K562 (cell line): Measurements from ENCODE around the gene NDST3. TPM values are rescaled to one million over a fixed set of nuclear protein-coding genes. Genes with fewer than 3 reads are reported as not detected.

Source experiments
- ATAC-seq: fragments of 200-7000 bp; cut with Tn5 transposase; 3 replicates; pipeline ENCODE4 v1.9.1; 2020; ENCODE audit warnings: moderate library complexity
- BruUV-seq: library from RNA; stranded (reverse); fragments of 400-500 nt; replicated peaks from 2 replicates; lab custom pipeline; 2021; lab: Mats Ljungman, UMichigan
- CTCF ChIA-PET: fragments of 300-600 bp; formaldehyde crosslinking; extraction: SDS; loops from one replicate; lab custom pipeline; 2021; ENCODE audit warnings: low intra/inter-chr PET ratio; lab: Yijun Ruan, JAX
- POLR2A ChIA-PET: fragments of 300-600, 350-650 bp; sonication (Branson Sonifier 250); formaldehyde crosslinking; extraction: SDS; loops from one replicate; lab custom pipeline; 2021; ENCODE audit warnings: antibody characterized with exemption, inconsistent platforms; lab: Yijun Ruan, JAX
- DNase-seq, 4 experiments: peaks; one replicate each; pipeline versions ENCODE4 v3.0.0 to v3.0.0-alpha.2; 2011 to 2018; ENCODE audit warnings: low spot score in 3 of 4, mixed read lengths in 3 of 4; ENCODE audit errors: extremely low read depth in 1 of 4
- FAIRE-seq: peaks from 2 replicates; lab custom pipeline; 2011; peaks lifted over from hg19 to GRCh38; lab: Jason Lieb, UNC
- H2AFZ ChIP-seq: 2 replicates; pipeline ENCODE4 v1.6.0; 2011; ENCODE audit warnings: low read depth, low read length, control low read depth, inconsistent platforms
- H3K27ac ChIP-seq: fragments of 200-600 bp; 3 replicates; pipeline ENCODE4 v1.8.0; 2011; ENCODE audit warnings: low read depth, mild to moderate bottlenecking, control low read depth, inconsistent platforms, low read length, moderate library complexity, mixed read lengths; ENCODE audit errors: extremely low read depth
- H3K27me3 ChIP-seq, 2 experiments: fragments of 300-600 bp in 1 of 2; 2 replicates in 1 of 2; 3 replicates in 1 of 2; pipeline versions ENCODE4 v1.6.0 to v1.8.0; 2011; ENCODE audit warnings: inconsistent platforms in 2 of 2, low read length in 2 of 2, mild to moderate bottlenecking in 1 of 2, mixed read lengths in 1 of 2, moderate library complexity in 1 of 2; ENCODE audit not compliant: control insufficient read depth in 2 of 2, insufficient read depth in 2 of 2
- H3K36me3 ChIP-seq: fragments of 300-600 bp; 3 replicates; pipeline ENCODE4 v1.8.0; 2011; ENCODE audit warnings: mild to moderate bottlenecking, low read length, inconsistent platforms; ENCODE audit not compliant: control insufficient read depth, insufficient read depth
- H3K4me1 ChIP-seq, 2 experiments: fragments of 200-600 bp in 1 of 2; replicated peaks in 1 of 2; 2 replicates in 1 of 2; 3 replicates in 1 of 2; pipeline versions ENCODE4 v1.5.1 to v1.8.0; 2011; ENCODE audit warnings: inconsistent platforms in 2 of 2, low read length in 2 of 2, mild to moderate bottlenecking in 1 of 2, mixed read lengths in 1 of 2, moderate library complexity in 1 of 2; ENCODE audit not compliant: control insufficient read depth in 2 of 2, insufficient read depth in 2 of 2
- H3K4me2 ChIP-seq: 2 replicates; pipeline ENCODE4 v1.6.1; 2011; ENCODE audit warnings: low read length, control low read depth, inconsistent platforms, mixed read lengths; ENCODE audit not compliant: insufficient read depth
- H3K4me3 ChIP-seq: fragments of 200-600 bp; sonication (generic), shearing (Covaris generic); 2 replicates; pipeline ENCODE4 v1.5.1; 2016; ENCODE audit warnings: control low read depth, inconsistent platforms
- H3K79me2 ChIP-seq: fragments of 200-600 bp; 3 replicates; pipeline ENCODE4 v1.8.0; 2011; ENCODE audit warnings: low read length, inconsistent platforms; ENCODE audit not compliant: control insufficient read depth, insufficient read depth
- H3K9ac ChIP-seq, 2 experiments: 2 replicates each; pipeline versions ENCODE4 v1.6.0 to v1.6.1; 2011; ENCODE audit warnings: low read depth in 2 of 2, low read length in 2 of 2, control low read depth in 1 of 2, inconsistent platforms in 1 of 2, mild to moderate bottlenecking in 1 of 2, mixed read lengths in 1 of 2; ENCODE audit not compliant: insufficient read depth in 1 of 2
- H3K9me1 ChIP-seq: one replicate; pipeline ENCODE4 v1.6.0; 2011; ENCODE audit warnings: inconsistent platforms, mild to moderate bottlenecking, low read length, moderate library complexity; ENCODE audit not compliant: control insufficient read depth, insufficient read depth
- H3K9me3 ChIP-seq: replicated peaks from 2 replicates; pipeline ENCODE4 v1.5.1; 2011; ENCODE audit warnings: low read depth, low read length, inconsistent platforms; ENCODE audit not compliant: control insufficient read depth, insufficient read depth
- H4K20me1 ChIP-seq: replicated peaks from 2 replicates; pipeline ENCODE4 v1.6.1; 2011; ENCODE audit warnings: low read length, inconsistent platforms, mixed read lengths; ENCODE audit not compliant: control insufficient read depth, insufficient read depth
- ATF7 ChIP-seq: fragments of 450-650 bp; IDR thresholded peaks from 2 replicates; pipeline ENCODE4 v1.7.1; 2014; ENCODE audit warnings: mild to moderate bottlenecking, moderate library complexity
- GTF2B ChIP-seq: IDR thresholded peaks from 2 replicates; pipeline ENCODE4 v1.6.1; 2011; ENCODE audit not compliant: insufficient read length; ENCODE audit errors: extremely low read depth
- HLTF ChIP-seq: fragments of 450-650 bp; IDR thresholded peaks from 2 replicates; pipeline ENCODE4 v1.6.1; 2016
- MIER1 ChIP-seq: fragments of 450-650 bp; IDR thresholded peaks from 2 replicates; pipeline ENCODE4 v1.6.1; 2016; ENCODE audit warnings: antibody characterized with exemption, mild to moderate bottlenecking, low read depth
- MITF ChIP-seq: IDR thresholded peaks from 2 replicates; pipeline ENCODE4 v1.6.1; 2014; ENCODE audit warnings: antibody characterized with exemption
- MYC ChIP-seq, 2 experiments: fragments of 250-450 bp in 1 of 2; sonication (Bioruptor Pico) in 1 of 2; IDR thresholded peaks; 2 replicates each; pipeline versions ENCODE4 v1.5.1 to v1.6.1; 2012 to 2021; ENCODE audit warnings: low read depth in 2 of 2, borderline replicate concordance in 1 of 2, improper control_type of control experiment in 1 of 2, low read length in 1 of 2, mild to moderate bottlenecking in 1 of 2, moderate library complexity in 1 of 2
- PHF21A ChIP-seq: fragments of 450-650 bp; IDR thresholded peaks from 2 replicates; pipeline ENCODE4 v1.6.1; 2017; ENCODE audit warnings: low read depth, borderline replicate concordance
- PHF8 ChIP-seq: fragments of 200-600 bp; sonication (generic); IDR thresholded peaks from 2 replicates; pipeline ENCODE4 v1.6.1; 2012; ENCODE audit warnings: mixed run types, mild to moderate bottlenecking, inconsistent platforms, low read length, moderate library complexity, borderline replicate concordance
- SRSF3 ChIP-seq: fragments of 200-400 bp; formaldehyde crosslinking; IDR thresholded peaks from 2 replicates; pipeline ENCODE4 v1.6.1; 2016; ENCODE audit warnings: mild to moderate bottlenecking, low read length, moderate library complexity; ENCODE audit not compliant: insufficient read depth
- STAG1 ChIP-seq: sonication (generic); formaldehyde crosslinking; IDR thresholded peaks from 2 replicates; pipeline ENCODE4 v1.5.0; 2020; ENCODE audit warnings: missing genetic modification reagents, borderline replicate concordance
- TFAM ChIP-seq: fragments of 250-450 bp; sonication (Bioruptor Pico); conservative IDR thresholded peaks from 2 replicates; pipeline ENCODE4 v1.5.0; 2021; ENCODE audit warnings: mild to moderate bottlenecking, moderate library complexity
- TRIM25 ChIP-seq: fragments of 450-650 bp; IDR thresholded peaks from 2 replicates; pipeline ENCODE4 v1.7.0; 2016; ENCODE audit warnings: borderline replicate concordance
- ZNF184 ChIP-seq: sonication (generic); formaldehyde crosslinking; IDR thresholded peaks from 2 replicates; pipeline ENCODE4 v1.5.0; 2020; ENCODE audit warnings: missing genetic modification reagents
- ZNF431 ChIP-seq: sonication (generic); formaldehyde crosslinking; IDR thresholded peaks from 2 replicates; pipeline ENCODE4 v1.8.0; 2022; ENCODE audit warnings: mild to moderate bottlenecking, missing genetic modification reagents
- ZNF639 ChIP-seq, 2 experiments: fragments of 200-800 bp in 1 of 2; sonication (Bioruptor generic) in 1 of 2; sonication (generic) in 1 of 2; formaldehyde crosslinking in 1 of 2; IDR thresholded peaks in 1 of 2; conservative IDR thresholded peaks in 1 of 2; 2 replicates each; pipeline versions ENCODE4 v1.5.0 to v1.6.1; 2016 to 2020; ENCODE audit warnings: missing compliant biosample characterization in 1 of 2, missing genetic modification characterization in 1 of 2, missing genetic modification reagents in 1 of 2
- WGBS: fragments of 100-300 bp; shearing (Covaris generic); methylation state at CpG from one replicate; pipeline ENCODE4 v1.1.6; 2016; ENCODE audit warnings: low coverage, mixed read lengths; ENCODE audit not compliant: insufficient coverage; ENCODE audit errors: missing lambda C conversion rate; 5-methylcytosine and 5-hydroxymethylcytosine counted together
- in situ Hi-C: fragments of 300-500 bp; cut with MboI; formaldehyde crosslinking; loops from 4 replicates; pipeline ENCODE4 v1.15.0; 2018; ENCODE audit warnings: inconsistent platforms, mixed read lengths
- intact Hi-C: fragments of 100-400 bp; cut with micrococcal nuclease; formaldehyde crosslinking; loops from 2 replicates; pipeline ENCODE4 v1.14.2; 2022
- polyA plus RNA-seq, 8 experiments: library from polyadenylated mRNA; depleted of rRNA in 4 of 8; stranded (reverse) in 5 of 8; unstranded in 3 of 8; fragments of >200 nt; fragmentation: Nextera tagmentation in 2 of 8; fragmentation: Illumina TruSeq in 1 of 8; extraction: Ambion mirVana in 2 of 8; extraction: Trizol in 1 of 8; gene quantifications; 2 replicates each; pipeline versions ENCODE4 v1.2.1 to v1.2.3, GENCODE V29; 2011 to 2014; ENCODE audit warnings: inconsistent platforms in 1 of 8, missing spikeins in 1 of 8
- total RNA-seq, 7 experiments: library from RNA; depleted of rRNA in 6 of 7; stranded (reverse); fragments of >200 nt in 6 of 7; fragmentation: Illumina TruSeq in 2 of 7; extraction: Trizol in 2 of 7; gene quantifications; 2 replicates each; pipeline versions ENCODE4 v1.2.1 to v1.2.3, GENCODE V29; 2011 to 2021; ENCODE audit warnings: low replicate concordance in 1 of 7

Gene NDST3
- total and polyA plus RNA-seq, 9 of the 15 experiments (the other 6 are each of a cell fraction or from before 2014, with no cell fraction given) = not detected

GRCh38 chr4:118287711-118288451 is 253.6 kb downstream of the NDST3 start:
- H3K4me3 ChIP-seq = no peak overlapping the region
- H3K27ac ChIP-seq = no peak overlapping the region
- in situ Hi-C loops (loop anchor here (25.0 kb wide), 1 partner anchor 399 kb away; the partner anchor contains the start of gene METTL14), intact Hi-C loops (no loop called here)
- 11% methylated on average over 2 of the region's 2 CpGs for WGBS
- ChIA-PET CTCF (no interaction called here), POLR2A (no interaction called here)
- TF ChIP-seq HLTF (no peak), TRIM25 (no peak), ZNF639 (CRISPR knock-in tag; conservative IDR thresholded peaks at IDR 0.05 in 1 of 2, IDR thresholded peaks at IDR 0.05 in 1 of 2) (no peak), PHF8 (no peak), TFAM (CRISPR knock-in tag) (no peak), MYC (IDR thresholded peaks at IDR 0.05; ENCODE audit: low read depth, low read length) (no peak), MYC (CRISPR knock-in tag; IDR thresholded peaks at IDR 0.05; ENCODE audit: borderline replicate concordance, low read depth) (no peak), STAG1 (CRISPR knock-in tag) (no peak), MIER1 (no peak), ZNF184 (CRISPR knock-in tag) (no peak), PHF21A (no peak), GTF2B (no peak), ZNF431 (CRISPR knock-in tag) (no peak), SRSF3 (no peak), ATF7 (no peak), MITF (no peak)
- ATAC-seq = no peak
- no peaks in the 10 kb centered on the region for H4K20me1 ChIP-seq
- H2AFZ ChIP-seq = no peak overlapping the region
- H3K4me1 ChIP-seq = peaks cover 0 to 7% of the 10 kb centered on the region in 2 experiments; a peak in 2 of 5 replicates
- no peaks in the 10 kb centered on the region for H3K27me3 ChIP-seq
- no TSS peak for BruUV-seq
- no peaks in the 10 kb centered on the region for H3K79me2 ChIP-seq
- FAIRE-seq = no peak
- H3K9me3 ChIP-seq = no peaks in the 10 kb centered on the region
- no peak overlapping the region for H3K4me2 ChIP-seq
- H3K36me3 ChIP-seq = no peaks in the 10 kb centered on the region
- DNase-seq = no peak
- H3K9me1 ChIP-seq = no peaks in the 10 kb centered on the region
- H3K9ac ChIP-seq = no peak overlapping the region
